Suprapubic skin (tissue), 4 donors: ENCODE results near the gene MED4.

Source experiments
- CTCF ChIP-seq, 2 donors: fragments of 200-600 bp in 1 of 2; fragments of 450-650 bp in 1 of 2; sonication (generic) in 1 of 2; IDR thresholded peaks; one replicate each; pipeline ENCODE4 v1.5.1; 2016 to 2019; ENCODE audit warnings: antibody characterized with exemption in 2 of 2, mild to moderate bottlenecking in 1 of 2, moderate library complexity in 1 of 2
- POLR2A ChIP-seq, 2 donors: fragments of 450-650 bp; IDR thresholded peaks; one replicate each; pipeline ENCODE4 v1.6.1; 2017; ENCODE audit warnings: antibody characterized with exemption in 2 of 2, mild to moderate bottlenecking in 2 of 2, moderate library complexity in 2 of 2
- POLR2AphosphoS5 ChIP-seq, 3 donors: sonication (generic); formaldehyde crosslinking; IDR thresholded peaks; one replicate each; pipeline ENCODE4 v1.6.1; 2017; ENCODE audit warnings: antibody characterized with exemption in 3 of 3

GRCh38 chr13:48110931-48111721, 16.2 kb upstream of the MED4 start:
- TF ChIP-seq CTCF (IDR thresholded peaks at IDR 0.05): no peak
- TF ChIP-seq POLR2AphosphoS5 (IDR thresholded peaks at IDR 0.05): no peak
- TF ChIP-seq POLR2A (IDR thresholded peaks at IDR 0.05): no peak
